Activated naive CD8-positive, alpha-beta T cell treated with anti-CD3 and anti-CD28 coated beads, Interleukin-2, amount 10 ng/mL, durations not matched to agents 7 days and 5 days (primary cell): ENCODE measurements around the gene CTXND1. TPM values are rescaled to one million over a fixed set of nuclear protein-coding genes. Genes with fewer than 3 reads are reported as not detected.
"Not testable (repeated sequence)": the region's sequence is repeated elsewhere in the genome, so short reads cannot be mapped to it uniquely, and the experiment has no call there.

Experiments
- ATAC-seq: fragments of 150-1000 bp; cut with Tn5 transposase; one replicate; pipeline ENCODE4 v1.10.0; 2021; ENCODE audit warnings: low read depth, moderate library complexity
- POLR2A ChIA-PET: fragments of 350-600 bp; sonication (Branson Sonifier 250); formaldehyde crosslinking; loops from one replicate; lab custom pipeline; 2021; ENCODE audit warnings: antibody characterized with exemption; lab: Charles Lee
- DNase-seq: peaks from one replicate; pipeline ENCODE4 v3.0.0; 2021
- H3K27ac Mint-ChIP-seq: one replicate; pipeline ENCODE4 v1.8.0; 2022; ENCODE audit warnings: mild to moderate bottlenecking, mixed read lengths
- H3K27me3 Mint-ChIP-seq: one replicate; pipeline ENCODE4 v1.8.0; 2022; ENCODE audit warnings: mild to moderate bottlenecking, moderate library complexity, mixed read lengths
- H3K36me3 Mint-ChIP-seq: one replicate; pipeline ENCODE4 v1.8.0; 2021; ENCODE audit warnings: mild to moderate bottlenecking, mixed read lengths
- H3K4me1 Mint-ChIP-seq: one replicate; pipeline ENCODE4 v1.8.0; 2021; ENCODE audit warnings: mixed read lengths
- H3K4me3 Mint-ChIP-seq: one replicate; pipeline ENCODE4 v1.8.0; 2022; ENCODE audit warnings: mild to moderate bottlenecking, moderate library complexity, mixed read lengths
- H3K9me3 Mint-ChIP-seq: one replicate; pipeline ENCODE4 v1.8.0; 2021; ENCODE audit warnings: mixed read lengths
- total RNA-seq, 2 experiments: library from RNA; stranded (reverse); gene quantifications; one replicate each; pipeline ENCODE4 v1.2.3, GENCODE V29; 2021

CTXND1 gene
- total RNA-seq = not detected

DNA sequence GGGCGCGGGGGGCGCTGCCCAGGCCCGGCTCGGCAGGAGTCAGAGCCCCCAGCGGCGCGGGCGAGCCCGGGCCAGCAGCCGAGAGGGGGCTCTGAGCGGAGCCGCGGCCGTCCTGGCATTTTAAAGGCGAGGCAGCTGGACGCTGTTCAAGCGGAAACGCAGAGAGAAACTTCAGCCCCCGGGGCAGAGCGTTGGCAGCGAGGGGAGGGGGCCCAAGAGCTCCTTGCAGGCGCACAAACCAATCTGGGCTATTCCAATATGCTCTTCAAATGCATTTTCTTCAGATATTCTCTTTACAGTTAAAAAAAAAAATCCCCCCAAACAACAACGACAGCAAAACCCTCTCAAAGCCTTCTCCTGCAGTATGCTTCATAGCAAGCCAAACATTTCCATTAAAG, at the start of gene CTXND1:
Gene CTXND1 (minus strand): TSS at position 93 of the 398 bp plus-strand sequence. CDS start 50,264 bp downstream, outside the sequence.
- peaks cover 2% of the 10 kb centered on the region for H3K4me1 Mint-ChIP-seq

DNA sequence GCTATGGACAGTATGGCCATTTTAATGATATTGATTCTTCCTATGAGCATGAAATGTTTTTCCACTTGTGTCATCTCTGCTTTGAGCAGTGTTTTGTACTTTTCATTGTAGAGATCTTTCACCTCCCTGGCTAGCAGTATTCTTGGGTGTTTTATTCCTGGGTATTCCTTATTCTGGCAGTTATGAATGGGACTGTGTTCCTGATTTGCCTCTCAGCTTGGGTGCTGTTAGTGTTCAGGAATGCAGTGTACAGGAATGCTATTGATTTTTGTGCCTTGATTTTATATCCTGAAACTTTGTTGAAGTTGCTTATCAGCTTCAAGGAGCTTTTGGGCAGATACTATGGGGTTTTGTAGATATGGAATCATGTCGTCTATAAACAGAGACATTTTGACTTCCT, 49.5 kb upstream of the CTXND1 start:
- DNase-seq (no peak), ATAC-seq (no peak)
- Mint-ChIP-seq H3K4me3 (no peak overlapping the region), H3K27ac (no peak overlapping the region), H3K27me3 (peaks cover 11% of the 10 kb centered on the region), H3K36me3 (no peaks in the 10 kb centered on the region), H3K4me1 (peaks cover 1% of the 10 kb centered on the region), H3K9me3 (peaks cover 2% of the 10 kb centered on the region)
- POLR2A ChIA-PET = no interaction called here

More for the DNA sequence above, at the start of gene CTXND1:
- Mint-ChIP-seq H3K36me3 (no peaks in the 10 kb centered on the region), H3K27me3 (peaks cover 60% of the 10 kb centered on the region), H3K27ac (no peak within 1 kb of the TSS), H3K9me3 (no peaks in the 10 kb centered on the region), H3K4me3 (peak within 1 kb of the TSS; percentile 48)
- no peak for DNase-seq
- POLR2A ChIA-PET = no interaction called here
- ATAC-seq = no peak

DNA sequence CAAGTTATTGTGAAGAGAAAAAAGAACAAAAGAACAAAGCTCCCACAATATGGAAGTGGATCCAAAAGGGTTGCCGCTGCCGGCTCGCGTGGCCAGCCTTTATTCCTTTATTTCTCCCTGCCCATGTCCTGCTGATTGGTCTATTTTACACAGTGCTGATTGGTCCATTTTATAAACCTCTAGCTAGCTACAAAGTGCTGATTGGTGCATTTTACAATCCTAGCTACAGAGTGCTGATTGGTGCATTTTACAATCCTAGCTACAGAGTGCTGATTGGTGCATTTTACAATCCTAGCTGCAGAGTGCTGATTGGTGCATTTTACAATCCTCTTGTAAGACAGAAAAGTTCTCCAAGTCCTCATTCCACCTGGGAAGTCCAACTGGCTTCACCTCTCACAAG, 43.8 kb upstream of the CTXND1 start:
- ATAC-seq, H3K4me3 Mint-ChIP-seq, H3K9me3 Mint-ChIP-seq, POLR2A ChIA-PET, H3K36me3 Mint-ChIP-seq, H3K4me1 Mint-ChIP-seq, H3K27ac Mint-ChIP-seq, DNase-seq: not testable (repeated sequence)
- H3K27me3 Mint-ChIP-seq = peaks cover 12% of the 10 kb centered on the region

DNA sequence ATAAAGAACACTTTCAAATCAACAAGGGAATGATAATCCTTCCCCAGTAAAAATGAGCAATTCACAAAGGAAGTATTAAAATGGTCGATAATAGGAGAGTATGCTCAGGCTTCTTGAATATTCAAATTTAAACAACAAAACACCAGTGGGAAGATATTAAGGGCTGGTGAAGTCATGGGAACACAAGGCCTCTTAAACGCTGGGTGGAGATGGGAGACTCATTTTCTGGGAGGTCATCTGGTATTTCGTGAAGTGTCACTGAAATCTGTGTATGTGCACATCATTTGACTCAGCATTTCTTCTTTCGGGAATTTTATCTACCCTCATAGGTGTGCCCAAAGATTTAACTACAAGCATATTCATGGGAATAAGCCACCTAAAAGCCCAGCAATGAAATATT, 40.1 kb upstream of the CTXND1 start:
- POLR2A ChIA-PET = no interaction called here
- H3K27me3 Mint-ChIP-seq = peaks cover 10% of the 10 kb centered on the region
- H3K4me1 Mint-ChIP-seq = no peaks in the 10 kb centered on the region
- H3K27ac Mint-ChIP-seq = no peak overlapping the region
- no peaks in the 10 kb centered on the region for H3K36me3 Mint-ChIP-seq
- DNase-seq = no peak
- ATAC-seq = no peak
- H3K9me3 Mint-ChIP-seq = no peaks in the 10 kb centered on the region
- no peak overlapping the region for H3K4me3 Mint-ChIP-seq

DNA sequence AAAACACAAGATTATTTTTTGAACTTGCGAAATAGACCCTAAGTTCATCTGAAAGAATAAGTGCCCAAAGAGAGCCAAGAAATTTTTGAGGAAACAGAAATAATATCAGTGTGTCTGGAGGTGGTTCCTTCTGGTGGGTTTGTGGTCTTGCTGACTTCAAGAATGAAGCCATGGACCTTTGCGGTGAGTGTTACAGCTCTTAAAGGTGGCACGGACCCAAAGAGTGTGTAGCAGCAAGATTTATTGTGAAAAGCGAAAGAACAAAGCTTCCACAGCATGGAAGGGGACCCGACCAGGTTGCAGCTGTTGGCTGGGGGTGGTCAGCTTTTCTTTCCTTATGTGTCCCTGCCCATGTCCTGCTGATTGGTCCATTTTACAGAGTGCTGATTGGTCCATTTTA, 38.9 kb upstream of the CTXND1 start:
- DNase-seq, H3K27me3 Mint-ChIP-seq, H3K9me3 Mint-ChIP-seq, ATAC-seq, H3K27ac Mint-ChIP-seq, H3K4me1 Mint-ChIP-seq, POLR2A ChIA-PET, H3K36me3 Mint-ChIP-seq, H3K4me3 Mint-ChIP-seq: not testable (repeated sequence)

DNA sequence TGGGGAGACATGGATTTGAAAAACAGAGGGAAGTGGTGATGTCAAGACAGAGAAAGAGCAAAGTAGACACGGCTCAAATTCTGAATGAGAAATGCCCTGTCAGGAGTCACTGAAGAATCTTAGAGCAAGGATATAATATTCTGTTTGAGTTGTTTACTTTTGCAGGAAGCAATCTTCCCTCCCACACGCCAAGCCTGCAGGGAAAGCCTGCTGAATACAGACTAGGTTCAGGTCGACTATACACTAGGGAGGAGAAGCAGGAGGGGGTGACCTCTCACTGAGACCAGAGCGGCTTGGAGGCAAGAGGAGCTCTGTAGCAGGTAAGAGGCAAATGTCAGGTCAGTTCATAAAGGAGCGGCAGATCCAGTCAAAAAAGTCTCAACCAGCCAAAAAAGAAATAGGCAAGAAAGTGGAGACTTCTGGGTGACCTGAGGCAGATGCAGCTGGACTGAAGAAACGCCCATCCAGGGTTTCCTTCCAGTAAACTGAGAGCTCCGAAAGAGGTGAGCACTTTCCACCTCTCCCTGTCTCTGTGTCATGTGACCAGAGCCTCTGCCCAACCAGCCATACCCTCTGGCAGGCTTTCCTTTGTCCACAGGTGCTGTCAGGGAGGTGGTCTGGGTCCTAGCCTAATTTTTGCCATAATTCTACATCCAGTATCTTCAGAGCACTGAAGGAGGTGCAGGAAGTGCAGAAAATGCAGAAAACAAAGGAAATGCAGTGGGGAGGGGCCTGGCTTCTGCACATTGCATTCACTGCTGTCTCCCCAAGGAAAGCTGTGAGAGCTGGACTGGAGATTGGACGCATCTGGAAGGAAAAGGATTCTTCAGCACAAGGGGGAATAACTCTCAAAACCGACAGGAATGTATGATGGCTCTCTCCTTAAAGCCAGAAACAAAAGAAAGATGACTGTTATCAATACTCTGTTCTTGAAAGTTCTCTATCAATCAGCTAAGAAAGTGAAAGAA, 37.8 kb upstream of the CTXND1 start:
- ATAC-seq (no peak), DNase-seq (no peak)
- H3K27ac Mint-ChIP-seq = no peak overlapping the region
- POLR2A ChIA-PET = no interaction called here
- H3K9me3 Mint-ChIP-seq = no peaks in the 10 kb centered on the region
- no peak overlapping the region for H3K4me3 Mint-ChIP-seq
- H3K27me3 Mint-ChIP-seq = peaks cover 8% of the 10 kb centered on the region
- H3K4me1 Mint-ChIP-seq = no peaks in the 10 kb centered on the region
- no peaks in the 10 kb centered on the region for H3K36me3 Mint-ChIP-seq

DNA sequence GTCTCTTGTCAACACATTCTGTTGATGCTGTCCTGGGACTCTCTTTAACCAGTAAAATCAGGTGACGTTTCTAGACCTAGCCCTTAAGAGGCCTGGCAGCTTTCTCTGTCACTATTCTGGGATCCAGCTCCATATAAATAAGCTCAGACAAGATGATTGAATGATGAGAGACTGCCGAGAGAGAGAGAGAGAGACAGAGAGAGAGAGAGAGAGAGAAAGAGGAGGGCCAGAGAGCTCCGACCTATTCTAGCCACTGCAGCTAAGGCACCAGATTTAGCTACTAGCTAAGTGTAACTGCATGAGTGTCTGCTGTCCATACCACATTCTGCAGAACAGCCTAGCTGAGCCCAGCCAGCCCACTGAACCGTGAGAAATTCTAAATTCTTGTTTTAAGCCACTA, 36.1 kb upstream of the CTXND1 start:
- peaks cover 3% of the 10 kb centered on the region for H3K27me3 Mint-ChIP-seq
- no peaks in the 10 kb centered on the region for H3K9me3 Mint-ChIP-seq
- ATAC-seq (no peak), DNase-seq (no peak)
- no peaks in the 10 kb centered on the region for H3K36me3 Mint-ChIP-seq
- POLR2A ChIA-PET = no interaction called here
- no peak overlapping the region for H3K27ac Mint-ChIP-seq
- no peak overlapping the region for H3K4me3 Mint-ChIP-seq
- H3K4me1 Mint-ChIP-seq = no peaks in the 10 kb centered on the region

DNA sequence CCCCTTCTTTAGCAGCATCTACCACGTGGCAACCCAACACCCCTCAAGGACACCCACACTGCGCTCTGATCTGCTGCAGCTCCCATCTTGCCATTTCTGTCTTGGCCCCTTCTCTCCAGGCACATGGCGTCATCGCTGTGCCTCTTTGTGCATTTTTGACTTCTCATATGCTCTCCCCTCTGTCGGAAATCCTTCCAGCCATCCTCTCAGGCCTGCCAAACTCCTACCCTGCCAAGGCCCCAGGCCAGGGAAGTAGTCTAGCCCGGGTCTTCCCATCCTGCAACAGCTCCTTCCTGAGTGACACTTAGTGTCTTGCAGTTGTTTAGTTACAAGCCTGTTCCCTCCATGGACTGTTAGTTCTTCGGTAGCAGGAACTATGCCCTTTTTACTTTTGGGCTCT, 34.0 kb upstream of the CTXND1 start:
- no peak overlapping the region for H3K27ac Mint-ChIP-seq
- no peaks in the 10 kb centered on the region for H3K9me3 Mint-ChIP-seq
- no peak overlapping the region for H3K4me3 Mint-ChIP-seq
- no peak for DNase-seq
- no peaks in the 10 kb centered on the region for H3K27me3 Mint-ChIP-seq
- no peaks in the 10 kb centered on the region for H3K4me1 Mint-ChIP-seq
- POLR2A ChIA-PET = no interaction called here
- no peak for ATAC-seq
- no peaks in the 10 kb centered on the region for H3K36me3 Mint-ChIP-seq

DNA sequence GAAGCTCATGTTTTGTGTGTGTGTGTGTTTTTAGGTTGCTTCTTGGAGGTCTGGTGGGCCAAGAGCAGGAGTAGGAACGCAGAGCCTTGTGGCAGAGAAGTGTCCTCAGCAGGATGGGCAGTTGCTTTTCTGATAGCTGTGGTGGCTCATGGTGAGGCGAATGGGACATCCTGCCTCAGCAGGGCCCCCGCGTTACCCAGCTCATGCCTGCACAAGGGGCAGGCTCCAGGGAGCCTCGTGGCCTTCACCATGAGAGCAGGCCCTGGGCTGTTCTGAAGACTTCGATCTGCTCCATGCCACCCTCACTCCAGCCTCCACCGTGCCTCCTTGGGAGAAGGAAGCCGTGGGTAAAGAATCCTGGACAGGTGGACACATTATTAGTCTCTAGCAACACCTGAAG, 33.4 kb upstream of the CTXND1 start:
- H3K9me3 Mint-ChIP-seq = no peaks in the 10 kb centered on the region
- H3K27me3 Mint-ChIP-seq = no peaks in the 10 kb centered on the region
- ATAC-seq (no peak), DNase-seq (no peak)
- no peaks in the 10 kb centered on the region for H3K4me1 Mint-ChIP-seq
- H3K27ac Mint-ChIP-seq = no peak overlapping the region
- no peak overlapping the region for H3K4me3 Mint-ChIP-seq
- POLR2A ChIA-PET = no interaction called here
- H3K36me3 Mint-ChIP-seq = no peaks in the 10 kb centered on the region

DNA sequence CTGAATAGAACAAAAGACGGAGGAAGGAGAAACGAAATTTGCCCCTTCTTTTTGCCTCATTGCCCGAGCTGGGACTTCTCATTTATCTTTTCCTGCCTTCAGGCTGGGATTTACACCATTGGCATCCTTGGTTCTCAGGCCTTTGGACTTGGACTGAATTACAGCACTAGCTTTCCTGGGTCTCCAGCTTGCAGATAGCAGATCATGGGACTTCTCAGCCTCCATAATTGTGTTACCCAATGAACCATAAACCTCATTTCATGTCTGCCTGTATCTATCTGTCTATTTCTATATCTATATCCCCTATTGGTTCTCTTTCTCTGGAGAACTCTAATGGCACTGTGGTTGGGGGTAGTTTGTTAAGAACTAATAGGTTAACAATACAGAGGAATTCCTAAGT, 31.5 kb upstream of the CTXND1 start:
- DNase-seq (no peak), ATAC-seq (no peak)
- Mint-ChIP-seq H3K27me3 (no peaks in the 10 kb centered on the region), H3K27ac (no peak overlapping the region), H3K4me1 (no peaks in the 10 kb centered on the region), H3K36me3 (no peaks in the 10 kb centered on the region), H3K9me3 (no peaks in the 10 kb centered on the region), H3K4me3 (no peak overlapping the region)
- POLR2A ChIA-PET = no interaction called here

DNA sequence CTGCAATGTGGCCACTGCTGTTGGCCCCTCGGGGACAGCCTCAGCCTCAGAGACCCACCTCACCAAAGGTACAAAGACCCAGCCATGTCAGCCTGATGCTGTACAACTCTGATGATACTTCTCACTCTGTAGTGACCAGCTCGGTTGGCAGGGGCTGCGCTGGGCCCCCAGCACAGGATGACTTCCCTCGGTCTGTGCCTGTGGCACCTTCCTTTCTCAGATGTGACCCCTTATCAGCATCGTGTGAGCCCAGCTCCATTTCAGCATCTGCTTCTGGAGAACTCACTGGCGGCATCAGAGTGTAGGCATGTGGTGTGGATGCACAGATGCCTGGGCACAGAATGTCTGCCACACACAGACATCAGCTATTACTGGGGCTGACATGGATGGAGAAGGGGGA, 25.1 kb upstream of the CTXND1 start:
- Mint-ChIP-seq H3K27me3 (peaks cover 5% of the 10 kb centered on the region), H3K4me3 (no peak overlapping the region), H3K9me3 (no peaks in the 10 kb centered on the region), H3K27ac (no peak overlapping the region), H3K4me1 (no peaks in the 10 kb centered on the region), H3K36me3 (no peaks in the 10 kb centered on the region)
- DNase-seq (no peak), ATAC-seq (no peak)
- POLR2A ChIA-PET = no interaction called here

DNA sequence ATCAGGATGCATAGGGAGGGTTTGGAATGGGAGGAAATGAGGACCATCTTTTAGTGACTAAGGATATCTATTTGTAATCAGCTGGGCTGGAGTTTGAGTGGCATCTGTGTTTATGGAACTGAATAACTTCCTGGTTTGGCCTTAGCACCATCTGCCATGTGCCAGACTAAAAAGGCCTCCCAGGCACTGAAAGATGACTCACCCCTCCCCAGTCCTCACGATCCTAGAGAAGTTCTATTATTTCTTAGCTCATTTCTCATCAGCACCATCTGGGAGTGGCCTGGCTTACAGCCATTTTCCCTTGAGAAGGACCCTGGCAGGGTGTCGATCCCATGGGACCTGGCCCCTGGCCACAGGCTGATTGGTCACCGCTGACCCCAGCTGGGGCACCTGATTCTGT, 23.9 kb upstream of the CTXND1 start:
- DNase-seq (no peak), ATAC-seq (no peak)
- H3K4me1 Mint-ChIP-seq = no peaks in the 10 kb centered on the region
- POLR2A ChIA-PET = no interaction called here
- no peaks in the 10 kb centered on the region for H3K36me3 Mint-ChIP-seq
- H3K4me3 Mint-ChIP-seq = no peak overlapping the region
- peaks cover 5% of the 10 kb centered on the region for H3K27me3 Mint-ChIP-seq
- H3K9me3 Mint-ChIP-seq = no peaks in the 10 kb centered on the region
- no peak overlapping the region for H3K27ac Mint-ChIP-seq

DNA sequence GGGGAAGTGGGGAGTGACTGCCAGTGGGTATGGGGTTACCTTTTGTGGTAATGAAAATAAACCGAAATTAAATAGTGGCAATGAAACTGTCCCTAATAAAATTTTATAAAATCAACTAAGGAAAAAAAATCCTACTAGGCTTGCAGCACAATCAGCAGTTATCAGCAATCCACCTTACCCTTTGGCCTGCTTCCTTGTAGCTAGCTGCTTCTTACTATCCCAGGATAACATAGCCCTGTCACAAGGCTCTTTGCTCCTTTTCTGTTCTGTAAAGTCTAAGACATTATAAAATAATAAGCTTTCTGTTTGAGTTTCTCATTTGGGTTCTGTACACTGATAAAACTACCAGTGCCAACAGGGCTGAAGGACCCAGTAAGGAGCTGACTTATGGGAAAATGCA, 23.0 kb upstream of the CTXND1 start:
- Mint-ChIP-seq H3K36me3 (no peaks in the 10 kb centered on the region), H3K27me3 (peaks cover 5% of the 10 kb centered on the region), H3K9me3 (no peaks in the 10 kb centered on the region), H3K4me1 (no peaks in the 10 kb centered on the region), H3K4me3 (no peak overlapping the region), H3K27ac (no peak overlapping the region)
- POLR2A ChIA-PET = no interaction called here
- DNase-seq = no peak
- no peak for ATAC-seq

DNA sequence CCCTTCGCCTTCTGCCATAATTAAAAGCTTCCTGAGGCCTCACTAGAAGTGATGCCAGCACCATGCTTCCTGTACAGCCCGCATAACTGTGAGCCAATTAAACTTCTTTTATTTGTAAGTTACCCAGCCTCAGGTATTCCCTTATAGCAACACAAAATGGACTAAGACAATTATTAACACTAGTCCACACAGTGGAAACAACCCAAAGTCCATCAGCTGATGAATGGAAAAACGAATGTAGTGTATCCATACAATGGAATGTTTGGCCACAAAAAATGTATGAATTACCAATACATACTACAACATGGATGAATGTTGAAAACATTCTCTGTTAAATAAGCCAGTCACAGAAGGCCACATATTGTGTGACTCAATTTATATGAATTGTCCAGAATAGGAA, 22.5 kb upstream of the CTXND1 start:
- POLR2A ChIA-PET = no interaction called here
- Mint-ChIP-seq H3K36me3 (no peaks in the 10 kb centered on the region), H3K4me3 (no peak overlapping the region)

More for the DNA sequence above, 22.5 kb upstream of the CTXND1 start:
- Mint-ChIP-seq H3K4me1 (no peaks in the 10 kb centered on the region), H3K27me3 (peaks cover 7% of the 10 kb centered on the region), H3K27ac (no peak overlapping the region), H3K9me3 (no peaks in the 10 kb centered on the region)
- DNase-seq = no peak
- ATAC-seq = no peak
